Gastrocnemius medialis (tissue), 4 donors: ENCODE measurements around the gene ATF6B.

Source experiments
- POLR2A ChIP-seq, 2 donors: fragments of 450-650 bp; IDR thresholded peaks; one replicate each; pipeline ENCODE4 v1.6.1; 2017; ENCODE audit warnings: antibody characterized with exemption in 2 of 2, mild to moderate bottlenecking in 2 of 2, moderate library complexity in 2 of 2
- TF ChIP-seq, protein P1 (sequence below), 5 experiments: fragments of 450-650 bp in 3 of 5; fragments of 200-600 bp in 2 of 5; sonication (generic) in 2 of 5; IDR thresholded peaks in 4 of 5; conservative IDR thresholded peaks in 1 of 5; 1 replicate in 4 of 5; 2 replicates in 1 of 5; pipeline ENCODE4 v1.5.1; 2016 to 2019; ENCODE audit warnings: antibody characterized with exemption in 5 of 5, mild to moderate bottlenecking in 3 of 5, moderate library complexity in 3 of 5

GRCh38 chr6:32069878-32070515 is 58.0 kb downstream of the ATF6B start:
- TF ChIP-seq, protein P1, sequence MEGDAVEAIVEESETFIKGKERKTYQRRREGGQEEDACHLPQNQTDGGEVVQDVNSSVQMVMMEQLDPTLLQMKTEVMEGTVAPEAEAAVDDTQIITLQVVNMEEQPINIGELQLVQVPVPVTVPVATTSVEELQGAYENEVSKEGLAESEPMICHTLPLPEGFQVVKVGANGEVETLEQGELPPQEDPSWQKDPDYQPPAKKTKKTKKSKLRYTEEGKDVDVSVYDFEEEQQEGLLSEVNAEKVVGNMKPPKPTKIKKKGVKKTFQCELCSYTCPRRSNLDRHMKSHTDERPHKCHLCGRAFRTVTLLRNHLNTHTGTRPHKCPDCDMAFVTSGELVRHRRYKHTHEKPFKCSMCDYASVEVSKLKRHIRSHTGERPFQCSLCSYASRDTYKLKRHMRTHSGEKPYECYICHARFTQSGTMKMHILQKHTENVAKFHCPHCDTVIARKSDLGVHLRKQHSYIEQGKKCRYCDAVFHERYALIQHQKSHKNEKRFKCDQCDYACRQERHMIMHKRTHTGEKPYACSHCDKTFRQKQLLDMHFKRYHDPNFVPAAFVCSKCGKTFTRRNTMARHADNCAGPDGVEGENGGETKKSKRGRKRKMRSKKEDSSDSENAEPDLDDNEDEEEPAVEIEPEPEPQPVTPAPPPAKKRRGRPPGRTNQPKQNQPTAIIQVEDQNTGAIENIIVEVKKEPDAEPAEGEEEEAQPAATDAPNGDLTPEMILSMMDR (IDR thresholded peaks at IDR 0.05 in 4 of 5, conservative IDR thresholded peaks at IDR 0.05 in 1 of 5) = no peak
- no peak for TF ChIP-seq POLR2A (IDR thresholded peaks at IDR 0.05)
